SKM-1 treated with dmso at 0.1 percent for 144 hours (cell line): ENCODE data around the gene SECISBP2L.
"Not testable (repeated sequence)": the region's sequence is repeated elsewhere in the genome, so short reads cannot be mapped to it uniquely, and the experiment has no call there.

Experiments used
- DNase-seq: peaks from one replicate; lab custom pipeline; 2025; ENCODE audit not compliant: unreplicated experiment; lab: John Stamatoyannopoulos, UW

SECISBP2L gene

GRCh38 chr15:49046220-49047102, at the start of gene SECISBP2L:
TSS of gene SECISBP2L (minus strand) at chr15:49046446. CDS start at chr15:49046299, 147 bp downstream.
- peak; percentile 96 for DNase-seq

- DNase-seq, result no peak
Observed at GRCh38 chr15:49094923-49095322, 48.7 kb upstream of the SECISBP2L start.

- DNase-seq, result no peak
Observed at GRCh38 chr15:49093252-49094105, 47.2 kb upstream of the SECISBP2L start.

- no peak for DNase-seq
Observed at GRCh38 chr15:49088996-49089395, 42.8 kb upstream of the SECISBP2L start.

GRCh38 chr15:49085696-49086459, 39.6 kb upstream of the SECISBP2L start:
- no peak for DNase-seq

- DNase-seq, result no peak
Observed at GRCh38 chr15:49084285-49084570, 38.0 kb upstream of the SECISBP2L start.

- no peak for DNase-seq
Observed at GRCh38 chr15:49083401-49084284, 37.4 kb upstream of the SECISBP2L start.

GRCh38 chr15:49082960-49083359, 36.7 kb upstream of the SECISBP2L start:
- no peak for DNase-seq

- DNase-seq, result no peak
Observed at GRCh38 chr15:49079340-49080039, 33.2 kb upstream of the SECISBP2L start.

- DNase-seq, result peak; percentile 69
Observed at GRCh38 chr15:49075881-49076280, 29.6 kb upstream of the SECISBP2L start.

- DNase-seq, result not testable (repeated sequence)
Observed at GRCh38 chr15:49074589-49075287, 28.5 kb upstream of the SECISBP2L start.

GRCh38 chr15:49066372-49066771, 20.1 kb upstream of the SECISBP2L start:
- DNase-seq, result no peak

- no peak for DNase-seq
Observed at GRCh38 chr15:49064884-49065283, 18.6 kb upstream of the SECISBP2L start.

- no peak for DNase-seq
Observed at GRCh38 chr15:49064281-49064653, 18.0 kb upstream of the SECISBP2L start.

- peak; percentile 88 for DNase-seq
Observed at GRCh38 chr15:49063402-49064280, 17.4 kb upstream of the SECISBP2L start.

- DNase-seq, result no peak
Observed at GRCh38 chr15:49062900-49063299, 16.7 kb upstream of the SECISBP2L start.

GRCh38 chr15:49060710-49061495, 14.7 kb upstream of the SECISBP2L start:
- no peak for DNase-seq
